C1 segment of cervical spinal cord (tissue), 14 donors: ENCODE results near the gene TLE5.
A peak's percentile ranks its signal among the peaks of the same experiment; 100 is the strongest.

ENCODE experiments used
- DNase-seq, 14 donors: peaks; one replicate each; lab custom pipeline; 2025; lab: John Stamatoyannopoulos, UW

Gene TLE5

GRCh38 chr19:3062165-3063105, at the start of gene TLE5:
TLE5 (minus strand) TSS chr19:3062495; CDS start chr19:3062200, 295 bp downstream.
- peak in 10 of 14 donors; percentile 11 to 69 (median 32) for DNase-seq

GRCh38 chr19:3111586-3112247, 49.4 kb upstream of the TLE5 start:
- DNase-seq, result no peak

- DNase-seq, result no peak
Measured at GRCh38 chr19:3110126-3110825, 48.0 kb upstream of the TLE5 start.

- DNase-seq, result no peak
Measured at GRCh38 chr19:3109491-3109890, 47.2 kb upstream of the TLE5 start.

- DNase-seq, result peak in 2 of 14 donors; percentile 16 to 42
Measured at GRCh38 chr19:3108775-3109174, 46.5 kb upstream of the TLE5 start.

GRCh38 chr19:3107658-3108057, 45.4 kb upstream of the TLE5 start:
- no peak for DNase-seq

- DNase-seq, result no peak
Measured at GRCh38 chr19:3106509-3107141, 44.3 kb upstream of the TLE5 start.

GRCh38 chr19:3105641-3106508, 43.6 kb upstream of the TLE5 start:
- no peak for DNase-seq

GRCh38 chr19:3104708-3104983, 42.4 kb upstream of the TLE5 start:
- DNase-seq, result no peak

- no peak for DNase-seq
Measured at GRCh38 chr19:3102239-3103140, 40.2 kb upstream of the TLE5 start.

- no peak for DNase-seq
Measured at GRCh38 chr19:3100747-3101730, 38.7 kb upstream of the TLE5 start.

- peak in 1 of 14 donors; percentile 46 for DNase-seq
Measured at GRCh38 chr19:3100331-3100730, 38.0 kb upstream of the TLE5 start.

GRCh38 chr19:3099347-3100145, 37.3 kb upstream of the TLE5 start:
- DNase-seq, result no peak

GRCh38 chr19:3098515-3099346, 36.4 kb upstream of the TLE5 start:
- peak in 3 of 14 donors; percentile 16 to 54 (median 26) for DNase-seq

GRCh38 chr19:3098141-3098514, 35.8 kb upstream of the TLE5 start:
- DNase-seq, result peak in 1 of 14 donors; percentile 54

GRCh38 chr19:3097442-3097871, 35.2 kb upstream of the TLE5 start:
- DNase-seq, result peak in 1 of 14 donors; percentile 77

- no peak for DNase-seq
Measured at GRCh38 chr19:3096902-3097326, 34.6 kb upstream of the TLE5 start.
